ENCODE data around the gene SLC25A19.

- TF ChIP-seq CTCF (IDR thresholded peaks at IDR 0.05): no peak
- TF ChIP-seq POLR2A (IDR thresholded peaks at IDR 0.05): no peak
Observed at GRCh38 chr17:75239778-75240393, 49.3 kb downstream of the SLC25A19 start.
